HG03432 (cell line): ENCODE measurements around the gene AK3.

Experiments
- ATAC-seq: cut with Tn5 transposase; IDR thresholded peaks from one replicate; pipeline ENCODE4 v1.9.1; 2021; ENCODE audit warnings: mild to moderate bottlenecking, moderate library complexity; ENCODE audit not compliant: unreplicated experiment

AK3 gene

GRCh38 chr9:4750023-4750673 lies 9.1 kb upstream of the AK3 start:
- no peak for ATAC-seq

DNA sequence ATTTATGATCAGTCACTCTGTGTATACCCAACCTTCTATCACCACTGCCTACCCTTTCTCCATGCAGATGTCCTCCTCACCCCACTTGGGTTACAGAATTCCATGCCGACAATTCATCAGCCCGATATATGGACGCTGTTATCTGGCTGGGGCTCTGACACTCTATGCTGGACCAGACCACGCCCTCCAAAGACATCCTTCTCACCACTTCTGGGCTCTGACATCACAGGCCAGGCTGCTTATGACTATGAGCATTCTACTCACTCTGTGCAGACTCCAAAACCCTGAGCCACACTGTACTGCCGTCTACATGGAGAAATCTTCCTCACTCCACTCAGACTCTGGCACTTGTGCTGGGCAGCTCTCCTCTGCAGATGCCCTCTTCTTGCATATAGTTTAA lies 7.6 kb upstream of the AK3 start:
- no peak for ATAC-seq

- ATAC-seq, result no peak
Observed at GRCh38 chr9:4746278-4747030, 5.5 kb upstream of the AK3 start.

DNA sequence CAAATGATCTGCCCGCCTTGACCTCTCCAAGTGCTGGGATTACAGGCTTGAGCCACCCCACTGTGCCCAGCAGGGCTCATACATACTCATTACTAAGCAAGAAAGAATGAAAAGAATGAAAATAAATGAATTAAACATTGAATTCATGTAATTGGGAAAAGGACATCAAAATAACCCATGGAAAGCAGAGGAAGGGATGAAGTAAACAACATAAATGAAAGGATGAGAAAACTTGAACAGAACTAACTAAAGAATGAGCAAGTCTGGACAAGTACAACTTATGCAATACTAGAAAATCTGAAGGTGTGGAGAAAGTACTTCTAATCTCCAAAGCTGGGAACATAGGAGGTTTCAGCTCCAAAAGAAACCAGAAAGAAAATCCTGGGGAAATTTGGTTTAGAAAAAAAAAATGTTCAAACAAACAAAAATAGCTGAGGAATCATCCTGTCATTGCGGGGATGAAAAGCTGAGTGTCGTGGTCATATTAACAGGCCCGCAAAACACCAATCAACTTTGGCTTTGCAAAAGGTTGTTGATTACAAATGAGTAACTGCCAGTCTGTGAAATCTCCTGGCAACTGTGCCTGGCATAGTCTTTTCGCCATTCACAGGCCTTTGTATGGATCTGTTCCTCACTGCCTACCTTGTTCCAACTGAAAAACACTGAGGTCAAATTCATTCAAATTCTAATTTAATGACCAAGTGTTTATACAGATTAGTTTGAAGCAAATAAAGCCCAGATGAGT lies 2.3 kb upstream of the AK3 start:
- no peak for ATAC-seq

DNA sequence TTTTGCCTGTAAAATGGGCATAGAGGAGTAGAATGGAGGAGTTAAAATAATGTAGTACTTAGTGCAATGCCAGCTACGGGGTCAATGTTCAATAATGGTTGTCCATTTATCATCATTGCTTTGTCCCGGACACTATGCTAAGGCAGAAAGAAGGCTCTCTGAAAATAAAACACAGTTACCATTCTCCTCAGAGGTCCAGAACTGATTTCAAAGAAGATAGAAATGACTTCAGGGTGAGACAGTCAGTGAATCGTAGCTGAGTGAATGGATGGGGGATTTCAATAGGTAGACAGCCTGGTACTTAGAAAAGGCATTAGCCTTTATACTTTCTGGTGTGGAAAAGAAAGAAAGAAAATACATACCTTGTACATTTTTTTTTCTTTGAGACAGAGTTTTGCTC lies 1.2 kb upstream of the AK3 start:
- ATAC-seq, result no peak

GRCh38 chr9:4741365-4742089 lies 525 bp upstream of the AK3 start:
- peak; percentile 2 for ATAC-seq

DNA sequence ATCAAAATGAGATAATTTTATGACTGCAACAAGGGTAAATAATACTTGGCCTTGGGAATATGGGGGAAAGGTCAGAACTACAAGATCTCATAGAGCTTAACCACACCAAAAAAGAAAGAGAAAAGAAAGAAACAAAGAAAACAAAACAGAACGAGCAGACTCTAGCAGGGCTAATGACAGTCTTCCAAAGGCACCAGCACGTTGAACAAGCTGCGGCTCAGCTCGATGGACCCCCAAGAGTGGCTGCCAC lies 689 bp downstream of the AK3 start:
- no peak for ATAC-seq

DNA sequence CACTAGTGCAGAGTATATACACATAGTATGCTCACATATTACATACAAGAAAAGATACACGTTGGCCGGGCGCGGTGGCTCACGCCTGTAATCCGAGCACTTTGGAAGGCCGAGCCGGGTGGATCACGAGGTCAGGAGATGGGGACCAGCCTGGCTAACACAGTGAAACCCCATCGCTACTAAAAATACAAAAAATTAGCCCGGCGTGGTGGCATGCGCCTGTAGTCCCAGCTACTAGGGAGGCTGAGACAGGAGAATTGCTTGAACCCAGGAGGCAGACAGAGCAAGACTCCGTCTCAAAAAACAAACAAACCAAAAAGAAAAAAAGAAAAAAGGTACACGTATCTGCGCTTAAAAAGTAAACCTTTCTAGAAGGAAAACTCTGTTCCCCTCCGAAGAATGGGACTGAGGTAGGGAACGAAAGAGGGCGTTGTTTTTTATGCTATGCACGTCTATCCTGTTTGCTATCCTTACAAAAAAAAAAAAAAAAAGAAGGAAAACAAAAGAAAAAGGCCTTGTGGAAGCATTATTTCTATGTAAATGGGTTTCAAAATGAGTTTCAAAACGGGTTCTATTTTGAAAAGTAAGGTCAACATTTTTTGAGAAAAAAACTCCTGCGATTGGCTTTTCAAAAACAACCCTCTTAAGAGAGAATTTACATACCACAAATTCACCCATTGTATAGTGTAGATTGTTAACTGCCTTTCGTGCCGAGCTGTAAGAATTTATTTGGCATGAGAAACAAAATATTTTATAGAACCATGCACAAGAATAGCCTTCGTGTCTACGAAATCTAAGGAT lies 1.2 kb downstream of the AK3 start:
- ATAC-seq, result no peak

- no peak for ATAC-seq
Observed at GRCh38 chr9:4738866-4739586, 2.0 kb downstream of the AK3 start.

DNA sequence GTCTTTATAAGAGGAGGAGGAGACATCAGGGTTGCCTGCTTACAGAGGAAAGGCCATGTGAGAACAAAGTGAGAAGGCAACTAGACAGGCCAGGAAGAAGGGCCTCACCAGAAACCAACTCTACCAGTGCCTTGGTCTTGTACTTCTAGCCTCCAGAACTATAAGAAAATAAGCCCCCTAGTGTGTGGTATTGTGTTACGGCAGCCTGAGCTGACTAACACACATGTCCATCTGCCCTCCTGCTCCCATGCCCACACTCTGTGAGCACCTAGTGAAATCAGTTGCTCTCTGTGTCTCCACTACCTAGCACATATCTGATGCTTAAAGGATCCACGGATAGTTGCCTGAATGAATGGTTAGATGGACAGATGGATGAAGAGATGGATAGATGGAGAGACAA lies 6.9 kb downstream of the AK3 start:
- no peak for ATAC-seq

DNA sequence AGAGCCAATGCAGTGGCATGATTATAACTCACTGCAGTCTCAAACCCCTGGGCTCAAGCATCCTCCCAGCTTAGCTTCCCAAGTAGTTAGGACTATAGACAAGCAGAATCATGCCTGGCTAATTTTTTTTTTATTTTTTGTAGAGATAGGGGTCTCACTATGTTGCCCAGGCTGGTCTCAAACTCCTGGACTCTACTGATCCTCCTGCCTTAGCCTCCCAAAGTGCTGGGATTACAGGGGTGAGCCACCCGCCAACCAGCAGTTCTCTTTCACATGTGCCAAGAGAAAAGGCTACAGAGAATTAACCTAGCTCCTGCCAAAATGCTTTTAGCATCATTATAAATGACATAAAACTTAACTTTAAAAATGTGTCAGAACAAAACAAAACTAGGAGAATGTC lies 8.1 kb downstream of the AK3 start:
- ATAC-seq, result no peak

DNA sequence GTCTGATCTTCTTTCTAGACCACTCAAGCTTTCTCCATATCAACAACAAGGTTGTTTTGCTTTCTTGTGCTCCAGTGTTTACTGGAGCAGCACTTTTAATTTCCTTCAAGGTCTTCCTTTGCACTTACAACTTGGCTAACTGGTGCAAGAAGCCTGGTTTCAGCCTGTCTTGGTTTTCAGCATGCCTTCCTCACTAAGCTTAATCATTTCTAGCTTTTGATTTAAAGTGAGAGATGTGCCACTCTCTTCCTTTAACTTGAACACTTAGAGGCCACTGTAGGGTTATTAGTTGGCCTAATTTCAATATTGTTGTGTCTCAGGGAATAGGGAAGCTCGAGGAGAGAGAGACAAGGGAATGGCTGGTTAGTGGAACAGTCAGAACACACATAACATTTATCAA lies 13.4 kb downstream of the AK3 start:
- ATAC-seq, result no peak

- no peak for ATAC-seq
Observed at GRCh38 chr9:4725706-4726442, 15.1 kb downstream of the AK3 start.

- ATAC-seq, result no peak
Observed at GRCh38 chr9:4721736-4722135, 19.3 kb downstream of the AK3 start.

- no peak for ATAC-seq
Observed at GRCh38 chr9:4718911-4719310, 22.1 kb downstream of the AK3 start.

DNA sequence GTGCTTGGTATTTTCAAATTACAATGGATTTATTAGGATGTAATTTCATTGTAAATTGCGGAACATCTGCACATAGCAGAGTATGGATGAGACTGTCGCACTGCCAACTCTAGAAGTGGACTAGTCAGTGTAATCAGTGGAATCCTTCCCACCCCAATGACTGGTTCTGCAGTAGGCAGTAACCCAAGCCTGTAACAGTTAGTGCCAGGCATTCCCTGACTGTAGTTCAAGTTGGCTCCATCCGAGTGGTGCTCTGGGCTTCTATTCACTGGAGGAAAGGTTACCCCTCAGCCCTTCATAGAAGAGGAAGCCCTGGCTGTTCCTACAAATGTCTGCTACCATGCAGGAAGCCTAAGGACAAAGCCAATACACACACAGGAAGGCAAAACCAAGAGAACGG lies 23.2 kb downstream of the AK3 start:
- no peak for ATAC-seq

DNA sequence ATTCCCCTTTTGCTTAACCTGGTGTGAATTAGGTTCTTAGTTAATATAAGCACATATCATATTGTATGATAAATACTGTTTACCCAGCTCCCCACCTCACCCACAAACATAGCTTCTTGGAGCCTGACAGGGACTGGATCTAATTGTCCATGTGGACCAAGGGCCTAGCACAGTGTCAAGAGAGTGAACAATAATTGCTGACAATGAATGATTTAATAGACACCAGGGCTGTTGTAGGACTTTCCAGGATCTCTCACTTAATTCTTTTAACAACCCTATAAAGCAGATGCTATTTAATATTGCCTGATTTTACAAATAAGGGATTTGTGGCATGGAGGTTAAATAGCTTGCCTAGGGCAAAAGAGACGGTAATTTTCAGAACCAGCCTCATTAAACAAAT lies 24.8 kb downstream of the AK3 start:
- no peak for ATAC-seq

- ATAC-seq, result no peak
Observed at GRCh38 chr9:4714266-4715016, 26.6 kb downstream of the AK3 start.

GRCh38 chr9:4713849-4714248 lies 27.2 kb downstream of the AK3 start:
- no peak for ATAC-seq
